ENCODE measurements around the gene FIS1. TPM values are rescaled to one million over a fixed set of nuclear protein-coding genes. Genes with fewer than 3 reads are reported as not detected.

The FIS1 gene
- total RNA-seq, 1 donor = 83.9 TPM

- no peaks in the 10 kb centered on the region for H3K9me3 ChIP-seq (ENCODE audit: low read depth, low read length)
- H3K4me3 ChIP-seq (ENCODE audit: low read length) = no peak overlapping the region
- H3K27me3 ChIP-seq (ENCODE audit: insufficient read depth, low read length) = no peaks in the 10 kb centered on the region
- no peaks in the 10 kb centered on the region for H3K4me1 ChIP-seq (ENCODE audit: insufficient read depth, low read length)
Measured at GRCh38 chr7:101225650-101226049, 19.2 kb downstream of the FIS1 start.

GRCh38 chr7:101223528-101223927 is 21.4 kb downstream of the FIS1 start:
- Histone ChIP-seq H3K9me3 (ENCODE audit: low read depth, low read length) (no peaks in the 10 kb centered on the region), H3K4me1 (ENCODE audit: insufficient read depth, low read length) (peaks cover 18% of the 10 kb centered on the region), H3K27me3 (ENCODE audit: insufficient read depth, low read length) (no peaks in the 10 kb centered on the region), H3K4me3 (ENCODE audit: low read length) (no peak overlapping the region)

- Histone ChIP-seq H3K9me3 (ENCODE audit: low read depth, low read length) (no peaks in the 10 kb centered on the region), H3K4me1 (ENCODE audit: insufficient read depth, low read length) (peaks cover 22% of the 10 kb centered on the region), H3K4me3 (ENCODE audit: low read length) (no peak overlapping the region), H3K27me3 (ENCODE audit: insufficient read depth, low read length) (no peaks in the 10 kb centered on the region)
Measured at GRCh38 chr7:101222275-101222830, 22.5 kb downstream of the FIS1 start.

- Histone ChIP-seq H3K9me3 (ENCODE audit: low read depth, low read length) (no peaks in the 10 kb centered on the region), H3K4me1 (ENCODE audit: insufficient read depth, low read length) (peaks cover 36% of the 10 kb centered on the region), H3K27me3 (ENCODE audit: insufficient read depth, low read length) (no peaks in the 10 kb centered on the region), H3K4me3 (ENCODE audit: low read length) (no peak overlapping the region)
Measured at GRCh38 chr7:101220295-101220694, 24.6 kb downstream of the FIS1 start.

- peak overlapping the region; percentile 63 for H3K4me3 ChIP-seq (ENCODE audit: low read length)
- H3K4me1 ChIP-seq (ENCODE audit: insufficient read depth, low read length) = peaks cover 36% of the 10 kb centered on the region
- H3K27me3 ChIP-seq (ENCODE audit: insufficient read depth, low read length) = no peaks in the 10 kb centered on the region
- H3K9me3 ChIP-seq (ENCODE audit: low read depth, low read length) = no peaks in the 10 kb centered on the region
Measured at GRCh38 chr7:101218236-101219125, 26.4 kb downstream of the FIS1 start.

GRCh38 chr7:101217388-101218235 is 27.3 kb downstream of the FIS1 start, which contains the start of the genes PLOD3 and ZNHIT1:
TSS of gene PLOD3 (minus strand) at chr7:101217581. CDS start at chr7:101217274, 307 bp downstream.
TSS of gene ZNHIT1 (plus strand) at chr7:101218165. CDS start at chr7:101218196, 31 bp downstream.
- peaks cover 36% of the 10 kb centered on the region for H3K4me1 ChIP-seq (ENCODE audit: insufficient read depth, low read length)
- no peaks in the 10 kb centered on the region for H3K27me3 ChIP-seq (ENCODE audit: insufficient read depth, low read length)
- H3K9me3 ChIP-seq (ENCODE audit: low read depth, low read length) = no peaks in the 10 kb centered on the region
- peak within 1 kb of the TSS; percentile 63 for H3K4me3 ChIP-seq (ENCODE audit: low read length)

GRCh38 chr7:101216860-101217387 is 28.0 kb downstream of the FIS1 start:
- Histone ChIP-seq H3K4me1 (ENCODE audit: insufficient read depth, low read length) (peaks cover 36% of the 10 kb centered on the region), H3K9me3 (ENCODE audit: low read depth, low read length) (no peaks in the 10 kb centered on the region)

GRCh38 chr7:101216001-101216859 is 28.7 kb downstream of the FIS1 start:
- H3K4me1 ChIP-seq (ENCODE audit: insufficient read depth, low read length) = peaks cover 36% of the 10 kb centered on the region
- H3K27me3 ChIP-seq (ENCODE audit: insufficient read depth, low read length) = no peaks in the 10 kb centered on the region
- no peaks in the 10 kb centered on the region for H3K9me3 ChIP-seq (ENCODE audit: low read depth, low read length)
- H3K4me3 ChIP-seq (ENCODE audit: low read length) = peak overlapping the region; percentile 63

More at GRCh38 chr7:101216860-101217387, 28.0 kb downstream of the FIS1 start:
- Histone ChIP-seq H3K27me3 (ENCODE audit: insufficient read depth, low read length) (no peaks in the 10 kb centered on the region), H3K4me3 (ENCODE audit: low read length) (peak overlapping the region; percentile 63)

GRCh38 chr7:101212014-101212413 is 32.9 kb downstream of the FIS1 start:
- Histone ChIP-seq H3K4me1 (ENCODE audit: insufficient read depth, low read length) (peaks cover 12% of the 10 kb centered on the region), H3K27me3 (ENCODE audit: insufficient read depth, low read length) (no peaks in the 10 kb centered on the region), H3K4me3 (ENCODE audit: low read length) (no peak overlapping the region), H3K9me3 (ENCODE audit: low read depth, low read length) (no peaks in the 10 kb centered on the region)

- Histone ChIP-seq H3K9me3 (ENCODE audit: low read depth, low read length) (no peaks in the 10 kb centered on the region), H3K4me3 (ENCODE audit: low read length) (no peak overlapping the region), H3K4me1 (ENCODE audit: insufficient read depth, low read length) (peaks cover 7% of the 10 kb centered on the region), H3K27me3 (ENCODE audit: insufficient read depth, low read length) (no peaks in the 10 kb centered on the region)
Measured at GRCh38 chr7:101211501-101211900, 33.4 kb downstream of the FIS1 start.

GRCh38 chr7:101210143-101210542 is 34.7 kb downstream of the FIS1 start:
- Histone ChIP-seq H3K9me3 (ENCODE audit: low read depth, low read length) (no peaks in the 10 kb centered on the region), H3K4me3 (ENCODE audit: low read length) (no peak overlapping the region)

GRCh38 chr7:101208794-101209193 is 36.1 kb downstream of the FIS1 start:
- Histone ChIP-seq H3K4me3 (ENCODE audit: low read length) (no peak overlapping the region), H3K9me3 (ENCODE audit: low read depth, low read length) (no peaks in the 10 kb centered on the region), H3K27me3 (ENCODE audit: insufficient read depth, low read length) (no peaks in the 10 kb centered on the region), H3K4me1 (ENCODE audit: insufficient read depth, low read length) (peaks cover 6% of the 10 kb centered on the region)

More at GRCh38 chr7:101210143-101210542, 34.7 kb downstream of the FIS1 start:
- H3K4me1 ChIP-seq (ENCODE audit: insufficient read depth, low read length) = no peaks in the 10 kb centered on the region
- no peaks in the 10 kb centered on the region for H3K27me3 ChIP-seq (ENCODE audit: insufficient read depth, low read length)

GRCh38 chr7:101207459-101207858 is 37.4 kb downstream of the FIS1 start:
- Histone ChIP-seq H3K27me3 (ENCODE audit: insufficient read depth, low read length) (peaks cover 4% of the 10 kb centered on the region), H3K4me1 (ENCODE audit: insufficient read depth, low read length) (peaks cover 13% of the 10 kb centered on the region), H3K4me3 (ENCODE audit: low read length) (no peak overlapping the region), H3K9me3 (ENCODE audit: low read depth, low read length) (no peaks in the 10 kb centered on the region)

- no peaks in the 10 kb centered on the region for H3K9me3 ChIP-seq (ENCODE audit: low read depth, low read length)
- peaks cover 7% of the 10 kb centered on the region for H3K27me3 ChIP-seq (ENCODE audit: insufficient read depth, low read length)
- H3K4me3 ChIP-seq (ENCODE audit: low read length) = no peak overlapping the region
- peaks cover 19% of the 10 kb centered on the region for H3K4me1 ChIP-seq (ENCODE audit: insufficient read depth, low read length)
Measured at GRCh38 chr7:101206665-101207042, 38.2 kb downstream of the FIS1 start.

Data from mononuclear cell (primary cell).